HT-29 (cell line): Measurements from ENCODE around the gene CYP2D6. TPM values are rescaled to one million over a fixed set of nuclear protein-coding genes. Genes with fewer than 3 reads are reported as not detected.

ENCODE experiments used
- DNase-seq: peaks from one replicate; pipeline ENCODE4 v3.0.0-alpha.2; 2015; ENCODE audit warnings: low spot score
- total RNA-seq: library from RNA; depleted of rRNA; stranded (reverse); fragments of >200 nt; shearing (Covaris generic); gene quantifications from 2 replicates; pipeline ENCODE4 v1.2.3, GENCODE V29; 2014; rRNA removed

CYP2D6 gene
- total RNA-seq, 1 experiment from 2014 or later, result 2.6 TPM

DNA sequence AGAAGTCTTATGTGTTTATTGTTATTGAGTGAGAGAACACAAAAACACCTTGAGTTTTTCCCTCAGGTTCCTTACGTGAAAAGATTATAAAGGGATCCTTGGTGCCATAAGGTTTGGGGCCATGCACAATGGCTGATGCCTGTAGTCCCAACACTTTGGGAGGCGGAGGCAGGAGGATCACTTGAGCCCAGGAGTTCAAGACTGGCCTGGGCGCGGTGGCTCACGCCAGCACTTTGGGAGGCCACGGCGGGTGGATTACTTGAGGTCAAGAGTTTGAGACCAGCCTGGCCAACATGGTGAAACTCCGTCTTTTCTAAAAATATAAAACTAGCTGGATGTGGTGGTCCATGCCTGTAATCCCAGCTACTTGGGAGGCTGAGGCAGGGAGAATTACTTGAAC, 45.7 kb downstream of the CYP2D6 start:
- no peak for DNase-seq

DNA sequence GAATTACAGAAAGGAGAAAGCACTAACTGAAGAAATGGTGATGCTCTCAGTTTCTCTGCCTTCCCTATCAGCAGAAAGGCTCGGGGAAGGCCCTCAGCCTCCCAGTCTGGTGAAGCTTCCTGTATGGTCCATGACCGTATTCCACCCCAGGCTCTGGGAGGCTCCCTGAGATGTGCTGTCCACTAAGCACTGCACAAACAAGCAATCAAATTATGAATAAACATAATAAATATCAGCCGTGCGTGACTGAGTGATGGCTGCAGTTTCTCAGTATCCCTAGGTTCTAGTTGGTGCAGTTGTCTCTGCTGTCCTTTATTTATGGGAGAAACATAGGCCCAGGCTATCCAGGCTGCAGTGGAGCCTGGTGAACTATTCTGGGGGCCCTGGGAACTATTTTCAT, 47.5 kb downstream of the CYP2D6 start:
- DNase-seq, result no peak

DNA sequence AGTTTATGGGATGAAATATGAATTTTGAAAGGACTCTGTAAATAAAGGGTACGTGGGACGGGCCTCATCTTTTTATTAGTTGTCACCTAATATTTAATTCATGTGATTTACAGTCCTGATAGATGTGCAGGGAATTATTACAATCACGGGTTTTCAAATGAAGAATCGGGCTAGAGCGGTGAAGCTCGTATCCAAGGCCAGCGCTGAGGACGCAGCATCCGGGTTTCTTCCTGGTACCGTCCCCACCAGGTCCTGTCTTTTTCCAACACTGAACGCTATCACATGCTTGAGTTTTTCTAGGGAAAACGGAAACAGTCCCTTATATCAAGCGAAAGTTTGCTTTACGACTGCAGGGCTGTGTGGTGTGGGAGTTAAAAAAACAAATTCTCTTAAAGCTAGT, 50.3 kb downstream of the CYP2D6 start:
- peak; percentile 39 for DNase-seq

DNA sequence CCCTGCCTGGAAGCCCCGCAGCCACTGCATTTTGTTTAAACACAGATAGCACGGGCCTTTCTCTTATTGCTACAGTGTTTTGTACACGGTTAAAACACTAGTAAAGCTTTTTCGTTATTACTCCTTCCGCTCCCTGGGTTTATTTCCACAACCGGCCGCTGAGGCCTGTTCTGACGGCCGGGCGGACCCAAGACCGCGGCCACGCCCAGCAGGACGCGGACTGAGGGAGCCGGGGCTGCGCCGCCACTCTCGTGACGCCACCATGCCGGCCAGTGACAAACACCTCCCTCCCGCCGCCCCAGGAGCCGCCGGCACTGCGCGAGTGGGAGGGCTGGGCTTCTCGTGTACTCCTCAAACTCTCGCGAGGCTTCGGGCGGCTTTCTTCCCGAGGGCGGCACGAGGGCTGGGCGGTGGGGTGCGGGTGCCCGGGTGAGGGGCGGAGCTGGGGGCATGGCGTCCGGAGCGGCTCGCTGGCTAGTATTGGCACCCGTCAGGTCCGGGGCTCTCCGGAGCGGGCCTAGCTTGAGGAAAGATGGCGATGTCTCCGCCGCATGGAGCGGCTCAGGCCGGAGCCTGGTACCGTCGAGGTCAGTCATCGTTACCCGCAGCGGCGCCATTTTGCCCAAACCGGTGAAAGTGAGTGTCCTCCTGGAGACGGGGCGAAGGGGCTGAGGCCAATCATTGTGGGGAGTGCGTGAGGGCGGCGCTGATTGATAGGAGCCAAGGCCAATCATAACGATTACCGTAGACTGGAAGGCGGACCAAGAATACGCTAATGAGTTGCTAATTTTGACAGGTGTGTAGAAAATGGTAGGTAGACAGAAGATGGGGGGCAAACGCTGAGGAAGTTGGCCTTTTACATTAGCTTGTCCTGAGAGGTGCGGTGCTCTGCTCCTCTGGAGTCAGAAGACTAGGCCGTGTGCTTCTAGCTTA, 51.0 kb downstream of the CYP2D6 start, which contains the start of gene SMDT1:
TSS of gene SMDT1 (plus strand) at position 382 of the 933 bp plus-strand sequence. CDS start at position 451, 69 bp downstream.
- peak; percentile 93 for DNase-seq

DNA sequence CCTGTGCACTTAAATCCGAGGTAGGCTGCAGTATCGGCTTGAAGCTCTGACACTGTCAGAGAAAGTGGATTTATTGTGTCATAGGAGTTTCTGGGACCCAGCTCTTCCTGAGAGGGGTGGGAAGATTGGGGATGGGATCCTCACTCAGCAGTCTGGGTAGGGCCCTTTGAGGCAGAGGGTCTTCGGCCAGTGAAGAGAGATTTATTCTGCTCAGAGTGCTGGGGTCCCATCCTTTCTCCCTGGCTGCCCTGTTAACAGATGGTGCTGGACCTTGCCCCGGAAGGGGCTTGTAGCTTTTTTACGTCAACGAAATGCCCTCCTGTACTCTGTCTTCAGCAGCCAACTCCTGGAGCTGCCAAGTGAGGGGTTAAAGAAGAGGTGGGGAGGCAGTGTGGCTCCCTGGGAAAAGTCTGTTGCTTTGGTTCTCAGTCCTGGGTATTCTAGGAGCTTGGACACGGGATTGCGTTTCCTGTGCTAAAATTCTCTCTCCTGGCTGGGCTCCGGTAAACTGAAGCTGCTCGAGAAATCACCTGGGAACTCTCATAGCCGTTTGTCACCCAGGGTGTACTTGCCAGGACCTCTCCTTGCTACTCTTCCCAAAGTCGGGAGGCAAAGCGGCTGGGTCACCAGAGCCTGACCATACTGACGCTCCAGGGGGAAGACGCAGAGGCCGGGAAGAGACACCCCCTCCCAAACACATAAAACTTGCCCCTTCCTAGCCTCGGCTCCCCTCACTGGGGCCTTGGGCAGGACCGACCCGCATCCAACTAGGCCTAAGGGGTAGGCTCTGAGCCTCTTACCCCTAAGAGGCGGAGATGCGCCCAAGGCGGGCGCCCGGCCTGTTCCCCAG, 51.9 kb downstream of the CYP2D6 start:
- no peak for DNase-seq

DNA sequence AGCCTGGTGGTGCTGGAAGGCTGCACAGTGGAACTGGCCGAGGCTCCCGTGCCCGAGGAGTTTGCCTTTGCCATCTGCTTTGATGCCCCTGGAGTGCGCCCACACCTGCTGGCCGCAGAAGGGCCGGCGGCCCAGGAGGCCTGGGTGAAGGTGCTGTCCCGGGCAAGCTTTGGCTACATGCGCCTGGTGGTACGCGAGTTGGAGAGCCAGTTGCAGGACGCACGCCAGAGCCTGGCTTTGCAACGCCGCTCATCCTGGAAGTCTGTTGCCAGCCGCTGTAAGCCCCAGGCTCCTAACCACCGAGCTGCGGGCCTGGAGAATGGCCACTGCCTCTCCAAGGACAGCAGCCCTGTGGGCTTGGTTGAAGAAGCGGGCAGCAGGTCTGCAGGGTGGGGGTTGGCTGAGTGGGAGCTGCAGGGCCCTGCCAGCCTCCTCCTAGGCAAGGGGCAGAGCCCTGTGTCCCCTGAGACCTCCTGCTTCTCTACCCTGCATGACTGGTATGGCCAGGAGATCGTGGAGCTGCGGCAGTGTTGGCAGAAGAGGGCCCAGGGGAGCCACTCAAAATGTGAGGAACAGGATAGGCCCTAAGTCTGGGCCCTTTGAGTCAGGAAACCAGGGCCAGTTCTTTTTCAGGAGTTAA, 53.0 kb downstream of the CYP2D6 start:
- no peak for DNase-seq

DNA sequence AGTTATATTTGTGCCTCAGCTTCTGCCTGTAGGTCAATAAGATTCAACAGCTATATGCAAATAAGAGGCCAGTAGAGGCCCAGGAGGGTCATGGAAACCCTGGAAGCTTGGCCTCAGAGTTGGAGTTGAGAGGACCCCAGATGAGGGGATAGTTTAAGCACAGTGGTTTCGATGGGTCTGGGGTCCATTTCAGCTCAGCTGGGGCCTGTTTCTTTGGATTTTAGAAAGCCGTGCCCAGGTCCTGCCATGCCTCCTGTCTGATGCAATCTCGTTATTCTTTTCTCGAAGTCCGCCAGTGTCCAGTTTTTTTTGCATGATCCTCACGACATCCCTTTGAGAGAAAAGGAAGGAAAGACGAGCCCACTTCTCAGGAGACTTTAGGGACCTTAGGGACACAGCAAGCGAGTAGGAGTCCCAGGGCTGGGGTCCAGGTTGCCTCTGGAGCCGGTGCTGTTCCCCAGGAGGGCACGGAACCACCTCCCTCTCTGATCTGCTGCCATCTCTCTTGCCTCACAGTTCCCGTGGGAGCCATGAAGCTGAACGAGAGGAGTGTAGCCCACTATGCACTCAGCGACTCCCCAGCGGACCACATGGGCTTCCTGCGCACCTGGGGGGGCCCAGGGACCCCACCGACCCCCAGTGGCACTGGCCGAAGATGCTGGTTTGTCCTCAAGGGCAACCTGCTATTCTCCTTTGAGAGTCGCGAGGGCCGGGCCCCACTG, 53.7 kb downstream of the CYP2D6 start:
- DNase-seq, result no peak

Other genes with a start within 250 kb of the CYP2D6 start
- not detected in 2 replicates for gene SHISA8, start 215.7 kb downstream of the CYP2D6 start, total RNA-seq
- gene TNFRSF13C, start 204.0 kb downstream of the CYP2D6 start, total RNA-seq, result 0.08 and 0.51 TPM in 2 replicates
- 130 and 140 TPM in 2 replicates for gene CENPM, start 183.7 kb downstream of the CYP2D6 start, total RNA-seq
- 0.03 TPM in 1 of 2 replicates, not detected in the other for gene SEPTIN3, start 161.4 kb downstream of the CYP2D6 start, total RNA-seq
- gene WBP2NL, start 132.0 kb downstream of the CYP2D6 start, total RNA-seq, result not detected in 2 replicates
- gene NAGA, start 60.0 kb downstream of the CYP2D6 start, total RNA-seq, result 20.8 and 26.8 TPM in 2 replicates
- 5.1 and 6.5 TPM in 2 replicates for gene PHETA2, start 56.6 kb downstream of the CYP2D6 start, total RNA-seq
- 18.9 and 25.5 TPM in 2 replicates for gene SMDT1, start 51.1 kb downstream of the CYP2D6 start, total RNA-seq
- gene NDUFA6, start 40.0 kb downstream of the CYP2D6 start, total RNA-seq, result 49.0 and 57.6 TPM in 2 replicates
- 47.2 and 48.3 TPM in 2 replicates for gene TCF20, start 139.8 kb upstream of the CYP2D6 start, total RNA-seq